Mesothelial cell of epicardium (in vitro differentiated cells): ENCODE results near the gene ATP5F1D. TPM values are rescaled to one million over a fixed set of nuclear protein-coding genes. Genes with fewer than 3 reads are reported as not detected.
"Not testable (repeated sequence)": the region's sequence is repeated elsewhere in the genome, so short reads cannot be mapped to it uniquely, and the experiment has no call there.

Experiments used
- DNase-seq, 2 experiments: peaks; one replicate each; pipeline ENCODE4 v3.0.0; 2021; ENCODE audit warnings: low spot score in 2 of 2; ENCODE audit not compliant: unreplicated experiment in 2 of 2
- H3K27ac Mint-ChIP-seq: 2 replicates; pipeline ENCODE4 v1.8.0; 2021; ENCODE audit warnings: mixed read lengths
- H3K27me3 Mint-ChIP-seq: 2 replicates; pipeline ENCODE4 v1.8.0; 2021; ENCODE audit warnings: low read depth, mixed read lengths
- H3K36me3 Mint-ChIP-seq: 2 replicates; pipeline ENCODE4 v1.8.0; 2021; ENCODE audit warnings: mixed read lengths
- H3K4me1 Mint-ChIP-seq: 2 replicates; pipeline ENCODE4 v1.8.0; 2021; ENCODE audit warnings: mixed read lengths
- H3K4me3 Mint-ChIP-seq: 2 replicates; pipeline ENCODE4 v1.8.0; 2021; ENCODE audit warnings: mild to moderate bottlenecking, moderate library complexity, mixed read lengths
- H3K9me3 Mint-ChIP-seq: 2 replicates; pipeline ENCODE4 v1.8.0; 2021; ENCODE audit warnings: mixed read lengths
- CTCF ChIP-seq: fragments of 200-600 bp; sonication (generic); IDR thresholded peaks from one replicate; pipeline ENCODE4 v1.5.0; 2021; ENCODE audit warnings: antibody characterized with exemption; ENCODE audit not compliant: unreplicated experiment
- total RNA-seq: library from RNA; stranded (reverse); gene quantifications from 3 replicates; pipeline ENCODE4 v1.2.1, GENCODE V29; 2021

ATP5F1D gene
- total RNA-seq: 105 to 115 TPM (median 108 TPM) in 3 replicates

GRCh38 chr19:1241417-1242095, at the start of gene ATP5F1D:
TSS of gene ATP5F1D (plus strand) at chr19:1241751. CDS start at chr19:1241851, 100 bp downstream.
- no peak for TF ChIP-seq CTCF
- peak; percentile 84 to 85 for DNase-seq
- Mint-ChIP-seq H3K27ac (peak within 1 kb of the TSS; percentile 92), H3K4me1 (peaks cover 24% of the 10 kb centered on the region), H3K27me3 (no peaks in the 10 kb centered on the region), H3K9me3 (no peaks in the 10 kb centered on the region), H3K36me3 (no peaks in the 10 kb centered on the region), H3K4me3 (peak within 1 kb of the TSS; percentile 76)

GRCh38 chr19:1199531-1199930, 42.0 kb upstream of the ATP5F1D start:
- no peak overlapping the region for H3K4me3 Mint-ChIP-seq
- peaks cover 12% of the 10 kb centered on the region for H3K4me1 Mint-ChIP-seq
- no peaks in the 10 kb centered on the region for H3K27me3 Mint-ChIP-seq
- H3K27ac Mint-ChIP-seq: no peak overlapping the region
- no peaks in the 10 kb centered on the region for H3K36me3 Mint-ChIP-seq
- no peak for DNase-seq
- no peak for TF ChIP-seq CTCF
- no peaks in the 10 kb centered on the region for H3K9me3 Mint-ChIP-seq

GRCh38 chr19:1200614-1201013, 40.9 kb upstream of the ATP5F1D start:
- not testable (repeated sequence) for DNase-seq, H3K9me3 Mint-ChIP-seq, H3K27ac Mint-ChIP-seq, H3K36me3 Mint-ChIP-seq, H3K4me3 Mint-ChIP-seq, H3K27me3 Mint-ChIP-seq
- peaks cover 12% of the 10 kb centered on the region for H3K4me1 Mint-ChIP-seq

- TF ChIP-seq CTCF: no peak
- peaks cover 2% of the 10 kb centered on the region for H3K36me3 Mint-ChIP-seq
- H3K4me1 Mint-ChIP-seq: peaks cover 32% of the 10 kb centered on the region
- peak; percentile 99 for DNase-seq
- peak within 1 kb of the TSS; percentile 87 for H3K27ac Mint-ChIP-seq
- no peaks in the 10 kb centered on the region for H3K27me3 Mint-ChIP-seq
- H3K9me3 Mint-ChIP-seq: no peaks in the 10 kb centered on the region
- H3K4me3 Mint-ChIP-seq: peak within 1 kb of the TSS; percentile 96
Measured at GRCh38 chr19:1205114-1206099, 36.1 kb upstream of the ATP5F1D start, which contains the start of gene STK11. TSS of gene STK11 (plus strand) at chr19:1205778. CDS start at chr19:1206914, 1,136 bp downstream.

- peak overlapping the region; percentile 87 for H3K27ac Mint-ChIP-seq
Measured at GRCh38 chr19:1206150-1206863, 35.2 kb upstream of the ATP5F1D start.

More at GRCh38 chr19:1206150-1206863, 35.2 kb upstream of the ATP5F1D start:
- H3K36me3 Mint-ChIP-seq: peaks cover 2% of the 10 kb centered on the region
- TF ChIP-seq CTCF: no peak
- H3K4me1 Mint-ChIP-seq: peaks cover 33% of the 10 kb centered on the region
- H3K27me3 Mint-ChIP-seq: no peaks in the 10 kb centered on the region
- DNase-seq: no peak
- H3K4me3 Mint-ChIP-seq: peak overlapping the region; percentile 96
- no peaks in the 10 kb centered on the region for H3K9me3 Mint-ChIP-seq
